Mesendoderm (in vitro differentiated cells): ENCODE data around the gene PPDPF.

Experiments
- DNase-seq: peaks from one replicate; pipeline ENCODE4 v3.0.0; 2013
- H2AK5ac ChIP-seq: 2 replicates; pipeline ENCODE4 v1.6.1; 2013; ENCODE audit warnings: low read length, inconsistent platforms
- H2BK120ac ChIP-seq: 2 replicates; pipeline ENCODE4 v1.6.1; 2013; ENCODE audit warnings: low read depth, mild to moderate bottlenecking, low read length, moderate library complexity, mixed read lengths
- H2BK15ac ChIP-seq: replicated peaks from 2 replicates; pipeline ENCODE4 v1.6.1; 2013; ENCODE audit warnings: low read depth, mild to moderate bottlenecking, moderate library complexity
- H2BK5ac ChIP-seq: 2 replicates; pipeline ENCODE4 v1.6.1; 2013; ENCODE audit warnings: low read length, inconsistent platforms
- H3K18ac ChIP-seq: 2 replicates; pipeline ENCODE4 v1.6.1; 2013; ENCODE audit warnings: mild to moderate bottlenecking, low read length, mixed read lengths
- H3K23ac ChIP-seq: one replicate; pipeline ENCODE4 v1.6.1; 2013; ENCODE audit warnings: low read length
- H3K27ac ChIP-seq: 2 replicates; pipeline ENCODE4 v1.5.1; 2013; ENCODE audit warnings: low read depth, mild to moderate bottlenecking, inconsistent platforms, low read length, moderate library complexity
- H3K27me3 ChIP-seq: 2 replicates; pipeline ENCODE4 v1.6.1; 2013; ENCODE audit warnings: low read length, control low read depth, mild to moderate bottlenecking, inconsistent platforms; ENCODE audit not compliant: insufficient read depth, poor library complexity
- H3K36me3 ChIP-seq: 2 replicates; pipeline ENCODE4 v1.6.1; 2013; ENCODE audit warnings: low read length, inconsistent platforms; ENCODE audit not compliant: control insufficient read depth, insufficient read depth
- H3K4ac ChIP-seq: one replicate; pipeline ENCODE4 v1.6.1; 2013; ENCODE audit warnings: low read depth, mild to moderate bottlenecking, low read length, moderate library complexity
- H3K4me1 ChIP-seq: 2 replicates; pipeline ENCODE4 v1.6.1; 2013; ENCODE audit warnings: low read depth, low read length, inconsistent platforms; ENCODE audit not compliant: control insufficient read depth
- H3K4me2 ChIP-seq: 2 replicates; pipeline ENCODE4 v1.6.1; 2013; ENCODE audit warnings: low read length
- H3K4me3 ChIP-seq: 2 replicates; pipeline ENCODE4 v1.5.1; 2013; ENCODE audit warnings: mild to moderate bottlenecking, low read length
- H3K56ac ChIP-seq: one replicate; pipeline ENCODE4 v1.6.1; 2013; ENCODE audit warnings: low read length
- H3K79me1 ChIP-seq: 2 replicates; pipeline ENCODE4 v1.6.1; 2013; ENCODE audit warnings: low read length, inconsistent platforms
- H3K79me2 ChIP-seq: 2 replicates; pipeline ENCODE4 v1.6.1; 2013; ENCODE audit warnings: mild to moderate bottlenecking, low read length; ENCODE audit not compliant: control insufficient read depth, insufficient read depth
- H3K9ac ChIP-seq: 2 replicates; pipeline ENCODE4 v1.6.1; 2013; ENCODE audit warnings: low read length, inconsistent platforms
- H4K5ac ChIP-seq: one replicate; pipeline ENCODE4 v1.6.1; 2013; ENCODE audit warnings: low read length
- H4K8ac ChIP-seq: one replicate; pipeline ENCODE4 v1.6.1; 2013; ENCODE audit warnings: low read depth, mild to moderate bottlenecking, control low read depth, low read length, moderate library complexity
- WGBS: extraction: QIAGEN DNeasy Blood & Tissue Kit; methylation state at CpG from one replicate; pipeline ENCODE4 v1.1.7; 2013; ENCODE audit warnings: low lambda C conversion rate, missing lambda C conversion rate; ENCODE audit not compliant: insufficient coverage; ENCODE audit errors: extremely low coverage; 5-methylcytosine and 5-hydroxymethylcytosine counted together

Gene PPDPF

GRCh38 chr20:63519668-63520503, 679 bp upstream of the PPDPF start:
- Histone ChIP-seq H3K79me1 (peaks cover 12% of the 10 kb centered on the region), H3K4me3 (peak overlapping the region; percentile 27), H2AK5ac (no peak overlapping the region), H3K4me2 (peak overlapping the region; percentile 74), H3K27ac (peak overlapping the region; percentile 36), H3K56ac (peak overlapping the region; percentile 85), H3K23ac (no peak overlapping the region), H3K9ac (peak overlapping the region; percentile 79), H2BK15ac (no peak overlapping the region), H4K8ac (no peak overlapping the region), H3K36me3 (no peaks in the 10 kb centered on the region), H4K5ac (no peak overlapping the region), H3K79me2 (peaks cover 4% of the 10 kb centered on the region), H3K27me3 (no peaks in the 10 kb centered on the region), H2BK120ac (no peak overlapping the region), H3K18ac (peak overlapping the region; percentile 34), H3K4ac (no peak overlapping the region), H3K4me1 (no peaks in the 10 kb centered on the region), H2BK5ac (no peak overlapping the region)
- no peak for DNase-seq
- WGBS: no CpG with 5 or more reads among the region's 72 CpGs

- Histone ChIP-seq H2BK120ac (no peak overlapping the region), H3K4ac (peak overlapping the region; percentile 1), H3K27me3 (no peaks in the 10 kb centered on the region), H3K4me1 (no peaks in the 10 kb centered on the region), H3K79me2 (peaks cover 4% of the 10 kb centered on the region), H3K56ac (peak overlapping the region; percentile 95), H4K8ac (no peak overlapping the region), H3K4me2 (peak overlapping the region; percentile 96), H3K36me3 (no peaks in the 10 kb centered on the region), H3K18ac (peak overlapping the region; percentile 62), H2AK5ac (no peak overlapping the region), H3K9ac (peak overlapping the region; percentile 97), H2BK5ac (no peak overlapping the region), H2BK15ac (no peak overlapping the region), H3K23ac (no peak overlapping the region), H3K27ac (no peak overlapping the region), H3K4me3 (peak overlapping the region; percentile 82), H3K79me1 (peaks cover 12% of the 10 kb centered on the region), H4K5ac (no peak overlapping the region)
- DNase-seq: peak; percentile 73
- no CpG with 5 or more reads among the region's 68 CpGs for WGBS
These were observed 503 bp downstream of the PPDPF start for GRCh38 chr20:63520934-63521601.

GRCh38 chr20:63521602-63522001, 1.0 kb downstream of the PPDPF start:
- no peak overlapping the region for H3K27ac ChIP-seq

GRCh38 chr20:63522091-63522868, 1.7 kb downstream of the PPDPF start:
- no CpG with 5 or more reads among the region's 13 CpGs for WGBS
- no peak for DNase-seq
- H3K4me1 ChIP-seq: no peaks in the 10 kb centered on the region

More at GRCh38 chr20:63521602-63522001, 1.0 kb downstream of the PPDPF start:
- Histone ChIP-seq H2BK120ac (no peak overlapping the region), H3K79me2 (peaks cover 4% of the 10 kb centered on the region), H3K9ac (peak overlapping the region; percentile 97), H3K56ac (peak overlapping the region; percentile 95), H3K4me2 (peak overlapping the region; percentile 96), H3K79me1 (peaks cover 12% of the 10 kb centered on the region), H4K5ac (no peak overlapping the region), H3K4me3 (peak overlapping the region; percentile 82), H3K23ac (no peak overlapping the region), H2BK15ac (no peak overlapping the region), H2BK5ac (no peak overlapping the region), H3K27me3 (no peaks in the 10 kb centered on the region), H3K4ac (no peak overlapping the region), H3K36me3 (no peaks in the 10 kb centered on the region), H4K8ac (no peak overlapping the region), H3K4me1 (no peaks in the 10 kb centered on the region), H2AK5ac (no peak overlapping the region), H3K18ac (peak overlapping the region; percentile 8)
- no CpG with 5 or more reads among the region's 23 CpGs for WGBS
- no peak for DNase-seq

GRCh38 chr20:63522981-63523611, 2.5 kb downstream of the PPDPF start:
- no peak overlapping the region for H3K9ac ChIP-seq
- H3K56ac ChIP-seq: no peak overlapping the region
- H2BK5ac ChIP-seq: no peak overlapping the region
- no peak for DNase-seq
- H3K27ac ChIP-seq: no peak overlapping the region
- H3K36me3 ChIP-seq: no peaks in the 10 kb centered on the region
- no peaks in the 10 kb centered on the region for H3K4me1 ChIP-seq
- no peak overlapping the region for H2BK120ac ChIP-seq
- H3K18ac ChIP-seq: no peak overlapping the region
- no peak overlapping the region for H3K4me3 ChIP-seq
- no peaks in the 10 kb centered on the region for H3K27me3 ChIP-seq
- no peak overlapping the region for H3K4ac ChIP-seq
- no peak overlapping the region for H4K8ac ChIP-seq
- H2BK15ac ChIP-seq: no peak overlapping the region
- H2AK5ac ChIP-seq: no peak overlapping the region
- H3K79me1 ChIP-seq: peaks cover 12% of the 10 kb centered on the region
- H3K79me2 ChIP-seq: peaks cover 4% of the 10 kb centered on the region
- H3K23ac ChIP-seq: no peak overlapping the region
- no CpG with 5 or more reads among the region's 11 CpGs for WGBS
- no peak overlapping the region for H4K5ac ChIP-seq
- no peak overlapping the region for H3K4me2 ChIP-seq

More at GRCh38 chr20:63522091-63522868, 1.7 kb downstream of the PPDPF start:
- no peak overlapping the region for H3K4ac ChIP-seq
- H4K8ac ChIP-seq: no peak overlapping the region
- H2AK5ac ChIP-seq: no peak overlapping the region
- no peak overlapping the region for H2BK120ac ChIP-seq
- no peaks in the 10 kb centered on the region for H3K27me3 ChIP-seq
- H3K9ac ChIP-seq: peak overlapping the region; percentile 6
- no peak overlapping the region for H2BK5ac ChIP-seq
- no peak overlapping the region for H3K27ac ChIP-seq
- no peak overlapping the region for H4K5ac ChIP-seq
- H3K79me2 ChIP-seq: peaks cover 4% of the 10 kb centered on the region
- H3K23ac ChIP-seq: no peak overlapping the region
- no peak overlapping the region for H2BK15ac ChIP-seq
- no peak overlapping the region for H3K56ac ChIP-seq
- H3K79me1 ChIP-seq: peaks cover 12% of the 10 kb centered on the region
- H3K36me3 ChIP-seq: no peaks in the 10 kb centered on the region
- no peak overlapping the region for H3K4me2 ChIP-seq
- no peak overlapping the region for H3K4me3 ChIP-seq
- no peak overlapping the region for H3K18ac ChIP-seq
